Ascending aorta (tissue), 2 donors: ENCODE data around the gene RHBDF2. TPM values are rescaled to one million over a fixed set of nuclear protein-coding genes. Genes with fewer than 3 reads are reported as not detected.

Source experiments
- DNase-seq, 2 donors: peaks; one replicate each; pipeline ENCODE4 v3.0.0-alpha.2; 2019; ENCODE audit warnings: low spot score in 2 of 2
- H3K27ac ChIP-seq, 2 donors: fragments of 200-600 bp; sonication (generic); one replicate each; pipeline ENCODE4 v1.5.1; 2016 to 2017; ENCODE audit warnings: mild to moderate bottlenecking in 1 of 2
- H3K27me3 ChIP-seq: fragments of 200-600 bp; sonication (generic); one replicate; pipeline ENCODE4 v1.5.1; 2017
- H3K36me3 ChIP-seq, 2 donors: fragments of 200-600 bp; sonication (generic); one replicate each; pipeline ENCODE4 v1.5.1; 2016
- H3K4me1 ChIP-seq, 2 donors: fragments of 200-600 bp; sonication (generic); one replicate each; pipeline ENCODE4 v1.5.1; 2016 to 2017; ENCODE audit warnings: mild to moderate bottlenecking in 1 of 2
- H3K4me3 ChIP-seq, 2 donors: fragments of 200-600 bp; sonication (generic); one replicate each; pipeline ENCODE4 v1.5.1; 2016 to 2017; ENCODE audit warnings: mild to moderate bottlenecking in 1 of 2
- H3K9me3 ChIP-seq, 2 donors: fragments of 200-600 bp; sonication (generic); one replicate each; pipeline ENCODE4 v1.5.1; 2016
- intact Hi-C: fragments of 100-400 bp; cut with DNase I; formaldehyde crosslinking; loops from one replicate; pipeline ENCODE4 v1.15.1; 2023
- total RNA-seq: library from RNA; depleted of rRNA; stranded (reverse); fragments of >200 nt; gene quantifications from one replicate; pipeline ENCODE4 v1.1.0, GENCODE V29; 2016
- TF ChIP-seq, protein P1 (sequence below), 3 experiments: fragments of 200-600 bp in 2 of 3; fragments of 450-650 bp in 1 of 3; sonication (generic) in 2 of 3; IDR thresholded peaks; one replicate each; pipeline ENCODE4 v1.5.1; 2016 to 2019; ENCODE audit warnings: antibody characterized with exemption in 3 of 3, mild to moderate bottlenecking in 1 of 3, moderate library complexity in 1 of 3

The RHBDF2 gene
- total RNA-seq, 1 donor from 2014 or later, result 12.7 TPM

DNA sequence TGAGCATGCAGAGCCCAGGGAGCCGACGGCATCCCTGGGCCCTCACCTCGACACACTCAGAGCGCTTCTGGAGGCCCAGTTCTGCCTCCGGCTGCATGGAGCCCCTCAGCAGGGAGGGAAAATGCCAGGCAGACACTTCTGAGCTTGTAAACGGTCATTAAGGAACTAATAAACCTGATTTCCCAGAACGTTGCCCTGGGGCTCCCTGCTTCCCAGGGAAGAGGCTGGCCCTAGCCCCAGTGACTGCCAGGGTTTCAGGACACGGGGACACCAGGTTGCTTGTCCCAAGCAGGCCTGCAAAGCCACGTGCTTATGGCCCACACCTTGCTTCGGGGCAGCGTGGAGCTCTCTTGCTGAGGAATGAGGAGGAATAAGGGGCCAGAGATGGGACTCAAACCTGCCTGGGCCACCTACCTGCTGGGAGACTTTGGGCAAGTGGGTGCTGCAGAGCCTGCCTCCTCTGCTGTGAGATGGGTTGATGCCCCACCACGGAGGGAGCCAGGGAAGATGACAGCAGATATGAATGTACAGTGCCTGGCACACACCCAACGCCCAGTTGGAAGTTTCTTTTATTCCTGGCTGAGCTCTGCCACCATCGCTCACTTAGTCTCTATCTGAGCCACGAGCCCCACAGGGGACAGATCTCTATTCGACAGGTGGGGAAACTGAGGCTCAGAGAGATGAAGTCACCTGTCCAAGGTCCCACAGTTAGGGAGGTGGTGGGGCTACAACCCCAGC lies 5.4 kb downstream of the RHBDF2 start:
- Histone ChIP-seq H3K9me3 (no peaks in the 10 kb centered on the region), H3K4me1 (peaks cover 5 to 29% of the 10 kb centered on the region in 2 donors), H3K27ac (no peak overlapping the region), H3K36me3 (no peaks in the 10 kb centered on the region), H3K27me3 (no peaks in the 10 kb centered on the region), H3K4me3 (no peak overlapping the region)
- intact Hi-C loops, result no loop called here
- TF ChIP-seq, protein P1, sequence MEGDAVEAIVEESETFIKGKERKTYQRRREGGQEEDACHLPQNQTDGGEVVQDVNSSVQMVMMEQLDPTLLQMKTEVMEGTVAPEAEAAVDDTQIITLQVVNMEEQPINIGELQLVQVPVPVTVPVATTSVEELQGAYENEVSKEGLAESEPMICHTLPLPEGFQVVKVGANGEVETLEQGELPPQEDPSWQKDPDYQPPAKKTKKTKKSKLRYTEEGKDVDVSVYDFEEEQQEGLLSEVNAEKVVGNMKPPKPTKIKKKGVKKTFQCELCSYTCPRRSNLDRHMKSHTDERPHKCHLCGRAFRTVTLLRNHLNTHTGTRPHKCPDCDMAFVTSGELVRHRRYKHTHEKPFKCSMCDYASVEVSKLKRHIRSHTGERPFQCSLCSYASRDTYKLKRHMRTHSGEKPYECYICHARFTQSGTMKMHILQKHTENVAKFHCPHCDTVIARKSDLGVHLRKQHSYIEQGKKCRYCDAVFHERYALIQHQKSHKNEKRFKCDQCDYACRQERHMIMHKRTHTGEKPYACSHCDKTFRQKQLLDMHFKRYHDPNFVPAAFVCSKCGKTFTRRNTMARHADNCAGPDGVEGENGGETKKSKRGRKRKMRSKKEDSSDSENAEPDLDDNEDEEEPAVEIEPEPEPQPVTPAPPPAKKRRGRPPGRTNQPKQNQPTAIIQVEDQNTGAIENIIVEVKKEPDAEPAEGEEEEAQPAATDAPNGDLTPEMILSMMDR (IDR thresholded peaks at IDR 0.05), result no peak
- no peak for DNase-seq

DNA sequence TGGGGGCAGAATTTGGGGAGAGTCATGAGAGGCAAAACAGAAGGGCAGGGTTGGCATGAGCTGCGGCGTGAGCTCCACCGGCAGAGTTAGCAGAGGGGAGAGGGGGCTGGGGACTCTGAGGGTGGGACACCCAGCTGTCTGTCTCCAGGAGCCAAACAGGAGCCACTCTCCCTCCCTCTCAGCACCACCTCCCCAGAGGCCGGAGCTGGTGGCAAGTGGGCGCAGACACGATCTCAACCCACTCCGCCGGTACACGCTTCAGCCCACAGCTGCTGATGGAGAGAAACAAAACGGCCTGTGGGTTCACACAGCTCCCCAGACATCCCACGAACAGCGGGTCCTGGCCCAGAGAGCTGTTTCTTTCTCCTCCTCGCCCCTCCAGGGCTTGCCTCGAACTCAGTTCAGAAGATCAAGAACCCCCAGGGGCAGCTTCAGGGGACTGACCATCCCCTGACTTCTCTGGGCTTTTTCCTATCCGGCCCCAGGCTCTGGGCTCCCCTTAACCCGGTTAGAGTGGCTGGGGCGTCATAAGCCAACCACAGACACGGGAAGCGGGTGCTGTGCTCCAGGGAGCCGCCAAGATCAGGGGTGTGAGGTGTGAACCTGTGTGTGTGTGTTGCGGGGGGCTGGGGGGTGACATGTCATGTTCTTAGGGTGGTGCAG lies 7.6 kb downstream of the RHBDF2 start:
- Histone ChIP-seq H3K27ac (peak overlapping the region; percentile 70 to 77), H3K36me3 (no peaks in the 10 kb centered on the region), H3K4me1 (peaks cover 5 to 11% of the 10 kb centered on the region in 2 donors), H3K9me3 (no peaks in the 10 kb centered on the region), H3K4me3 (no peak overlapping the region), H3K27me3 (no peaks in the 10 kb centered on the region)
- intact Hi-C loops, result no loop called here
- no peak for DNase-seq
- TF ChIP-seq, protein P1 (IDR thresholded peaks at IDR 0.05), result no peak

DNA sequence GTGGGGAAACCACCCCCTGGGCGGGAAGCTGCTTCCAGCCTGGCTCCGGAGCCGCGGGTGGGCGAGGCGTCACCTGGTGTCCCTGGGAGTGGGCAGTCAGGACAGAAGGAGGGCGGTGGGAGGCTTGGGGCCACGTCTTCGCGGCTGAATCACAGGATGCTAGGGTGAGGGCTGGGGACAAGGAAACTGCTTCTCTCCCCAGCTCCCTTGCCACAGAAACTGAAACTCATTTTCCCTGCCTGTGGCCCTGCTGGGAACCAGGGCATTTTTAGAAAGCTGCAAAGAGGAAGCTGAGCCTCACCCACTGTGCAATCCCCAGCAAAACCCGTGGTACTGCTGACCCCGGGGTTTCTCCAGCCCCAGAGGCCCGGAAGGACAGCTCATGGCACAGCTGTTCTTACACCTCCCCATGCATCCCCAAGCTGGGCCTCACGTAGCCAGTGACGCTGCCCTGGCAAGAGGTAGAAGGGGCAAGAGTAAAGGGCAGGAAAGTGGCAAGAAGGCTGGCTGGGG lies 8.2 kb downstream of the RHBDF2 start:
- no peaks in the 10 kb centered on the region for H3K36me3 ChIP-seq
- H3K4me1 ChIP-seq, result peaks cover under 1 to 5% of the 10 kb centered on the region in 2 donors
- intact Hi-C loops, result no loop called here
- DNase-seq, result peak; percentile 69 to 83
- peak overlapping the region; percentile 70 to 77 for H3K27ac ChIP-seq
- peak overlapping the region in 1 of 2 donors; percentile 10 for H3K4me3 ChIP-seq
- H3K27me3 ChIP-seq, result no peaks in the 10 kb centered on the region
- TF ChIP-seq, protein P1 (IDR thresholded peaks at IDR 0.05), result no peak
- no peaks in the 10 kb centered on the region for H3K9me3 ChIP-seq

DNA sequence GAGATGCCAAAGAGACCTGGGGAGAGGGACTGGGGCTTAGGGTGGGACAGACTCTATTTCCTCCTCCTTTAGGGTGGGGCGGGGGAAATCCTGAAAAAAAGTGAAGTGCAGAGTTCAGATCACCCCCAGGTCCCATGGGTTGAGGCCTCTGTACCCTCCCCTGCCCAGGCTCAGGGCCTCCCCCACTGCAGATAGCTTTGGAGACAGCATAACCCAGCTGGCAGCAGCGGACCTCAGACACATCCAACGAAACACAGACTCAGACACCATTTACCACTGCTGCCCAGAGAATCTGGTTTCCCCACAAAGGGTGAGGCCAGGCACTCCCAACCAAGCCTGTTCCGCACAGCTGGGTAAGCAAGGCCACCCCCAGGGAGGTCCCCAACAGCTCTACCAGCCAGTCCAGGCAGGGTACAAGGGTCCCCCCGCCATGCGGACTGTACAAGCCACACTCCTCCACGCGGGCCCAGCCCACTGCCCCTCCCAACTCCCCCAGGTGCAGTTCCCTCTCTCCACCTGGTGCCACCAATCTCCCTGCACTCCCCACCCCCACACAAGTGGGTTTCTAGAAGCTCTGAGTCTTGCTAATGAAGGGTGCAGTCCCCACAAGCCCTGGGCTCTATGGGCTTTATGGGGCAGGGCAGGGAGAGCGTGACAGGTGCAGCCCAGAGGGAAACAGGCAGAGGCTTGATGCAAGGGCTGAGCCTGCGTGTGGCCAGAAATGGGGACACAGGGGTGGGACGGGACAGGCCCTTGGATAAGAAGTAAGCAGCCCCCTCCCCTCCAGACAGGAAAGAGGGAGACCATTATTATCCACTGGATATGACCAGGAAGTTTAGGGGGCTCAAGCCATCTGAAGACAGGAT lies 8.9 kb downstream of the RHBDF2 start:
- no peak for DNase-seq
- Histone ChIP-seq H3K27me3 (no peaks in the 10 kb centered on the region), H3K27ac (peak overlapping the region; percentile 70 to 77), H3K36me3 (no peaks in the 10 kb centered on the region), H3K9me3 (no peaks in the 10 kb centered on the region), H3K4me3 (peak overlapping the region in 1 of 2 donors; percentile 10), H3K4me1 (no peaks in the 10 kb centered on the region)
- TF ChIP-seq, protein P1 (IDR thresholded peaks at IDR 0.05), result no peak
- intact Hi-C loops, result no loop called here

DNA sequence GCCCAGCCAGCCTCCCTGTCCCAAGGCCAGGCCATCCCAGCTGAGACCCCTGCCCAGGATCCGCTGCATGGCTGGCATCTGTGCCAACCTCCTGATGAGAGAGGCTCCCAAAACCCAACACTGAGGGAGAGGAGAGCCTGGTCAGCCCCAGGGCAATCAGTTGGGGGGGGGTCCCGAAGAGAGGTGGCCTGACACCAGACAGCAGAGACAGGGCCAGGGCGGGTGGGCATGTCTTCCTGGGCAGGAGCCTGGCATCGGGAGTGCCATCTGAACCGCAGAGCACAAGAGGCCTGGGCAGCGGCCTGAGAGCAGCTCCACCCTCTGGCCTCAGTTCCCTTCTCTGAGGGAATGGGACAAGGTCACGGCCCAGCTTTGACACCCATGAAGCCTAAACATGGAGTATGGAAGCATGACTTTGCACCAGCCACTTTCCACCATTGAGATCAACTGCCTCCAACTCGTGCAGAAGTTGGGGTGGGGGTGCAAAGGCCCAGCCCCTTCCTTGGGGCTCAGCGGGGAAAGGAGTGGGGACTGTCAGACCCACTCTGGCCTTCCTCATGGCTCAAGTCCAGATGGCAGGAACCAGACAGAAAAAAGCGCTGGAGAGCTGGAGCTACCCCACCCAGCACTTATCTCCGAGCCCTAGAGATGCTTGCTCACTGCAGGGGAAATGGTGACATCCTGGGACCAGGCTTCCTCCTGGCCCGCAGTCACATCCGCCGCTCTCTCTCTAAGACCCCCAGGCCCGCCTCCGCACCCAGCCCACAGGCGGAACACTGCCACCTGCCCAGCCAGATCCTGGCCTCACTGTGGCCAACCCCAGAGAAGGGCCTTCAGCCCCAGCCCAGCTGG lies 9.7 kb downstream of the RHBDF2 start:
- Histone ChIP-seq H3K9me3 (no peaks in the 10 kb centered on the region), H3K36me3 (no peaks in the 10 kb centered on the region), H3K27ac (peak overlapping the region; percentile 70 to 77), H3K27me3 (no peaks in the 10 kb centered on the region), H3K4me3 (no peak overlapping the region), H3K4me1 (no peaks in the 10 kb centered on the region)
- no peak for DNase-seq
- intact Hi-C loops, result no loop called here
- TF ChIP-seq, protein P1 (IDR thresholded peaks at IDR 0.05), result no peak
